Keratinocyte (primary cell): ENCODE measurements around the gene SS18L1. TPM values are rescaled to one million over a fixed set of nuclear protein-coding genes. Genes with fewer than 3 reads are reported as not detected.

ENCODE experiments used
- DNase-seq: peaks from one replicate; pipeline ENCODE4 v3.0.0-alpha.2; 2011; ENCODE audit warnings: low read depth, missing footprints, low spot score
- FAIRE-seq: peaks from 2 replicates; lab custom pipeline; 2011; peaks lifted over from hg19 to GRCh38; lab: Jason Lieb, UNC
- H2AFZ ChIP-seq: 2 replicates; pipeline ENCODE4 v1.6.0; 2012; ENCODE audit warnings: low read length, control low read depth, inconsistent platforms; ENCODE audit not compliant: control insufficient read depth
- H3K27ac ChIP-seq: 2 replicates; pipeline ENCODE4 v1.5.1; 2011; ENCODE audit warnings: low read length; ENCODE audit not compliant: control insufficient read depth, insufficient read depth
- H3K27me3 ChIP-seq: 3 replicates; pipeline ENCODE4 v1.6.0; 2011; ENCODE audit warnings: low read length; ENCODE audit not compliant: control insufficient read depth, insufficient read depth; ENCODE audit errors: extremely low read depth
- H3K36me3 ChIP-seq, 2 experiments: 2 replicates in 1 of 2; 3 replicates in 1 of 2; pipeline ENCODE4 v1.5.1; 2011; ENCODE audit warnings: low read length in 2 of 2, mild to moderate bottlenecking in 1 of 2; ENCODE audit not compliant: control insufficient read depth in 2 of 2, insufficient read depth in 2 of 2; ENCODE audit errors: extremely low read depth in 1 of 2
- H3K4me1 ChIP-seq: 3 replicates; pipeline ENCODE4 v1.5.1; 2011; ENCODE audit warnings: low read length; ENCODE audit not compliant: control insufficient read depth, insufficient read depth; ENCODE audit errors: extremely low read depth
- H3K4me2 ChIP-seq: 3 replicates; pipeline ENCODE4 v1.6.0; 2011; ENCODE audit warnings: low read depth, low read length; ENCODE audit not compliant: control insufficient read depth, insufficient read depth; ENCODE audit errors: extremely low read depth
- H3K4me3 ChIP-seq, 3 experiments: fragments of 200-600 bp in 1 of 3; sonication (generic) in 1 of 3; 2 replicates in 2 of 3; 3 replicates in 1 of 3; pipeline ENCODE4 v1.5.1; 2011 to 2016; ENCODE audit warnings: low read length in 3 of 3, mild to moderate bottlenecking in 3 of 3, control low read depth in 2 of 3, inconsistent platforms in 1 of 3, low read depth in 1 of 3, mixed read lengths in 1 of 3, mixed run types in 1 of 3, moderate library complexity in 1 of 3; ENCODE audit not compliant: control insufficient read depth in 2 of 3, insufficient read depth in 2 of 3; ENCODE audit errors: extremely low read depth in 1 of 3
- H3K79me2 ChIP-seq: 2 replicates; pipeline ENCODE4 v1.6.0; 2012; ENCODE audit warnings: low read length; ENCODE audit not compliant: control insufficient read depth, insufficient read depth
- H3K9ac ChIP-seq: 3 replicates; pipeline ENCODE4 v1.6.0; 2011; ENCODE audit warnings: low read length; ENCODE audit not compliant: control insufficient read depth, insufficient read depth; ENCODE audit errors: extremely low read depth
- H3K9me1 ChIP-seq: 3 replicates; pipeline ENCODE4 v1.6.0; 2011; ENCODE audit warnings: low read length; ENCODE audit not compliant: control insufficient read depth, insufficient read depth; ENCODE audit errors: extremely low read depth
- H3K9me3 ChIP-seq: 2 replicates; pipeline ENCODE4 v1.5.1; 2012; ENCODE audit warnings: low read depth, low read length; ENCODE audit not compliant: control insufficient read depth
- H4K20me1 ChIP-seq: 3 replicates; pipeline ENCODE4 v1.6.0; 2011; ENCODE audit warnings: low read length; ENCODE audit not compliant: control insufficient read depth, insufficient read depth; ENCODE audit errors: extremely low read depth
- CTCF ChIP-seq, 3 experiments: IDR thresholded peaks in 1 of 3; conservative IDR thresholded peaks in 1 of 3; optimal IDR thresholded peaks in 1 of 3; 2 replicates in 2 of 3; 3 replicates in 1 of 3; pipeline versions ENCODE3 to v1.5.1; 2011; ENCODE audit warnings: low read length in 3 of 3, mild to moderate bottlenecking in 3 of 3, moderate library complexity in 2 of 3, control low read depth in 1 of 3, inconsistent platforms in 1 of 3; ENCODE audit not compliant: insufficient read depth in 2 of 3; ENCODE audit errors: extremely low read depth in 1 of 3
- EZH2 ChIP-seq: IDR thresholded peaks from one replicate; pipeline ENCODE4 v1.6.1; 2012; ENCODE audit warnings: inconsistent platforms, mild to moderate bottlenecking, low read length, moderate library complexity
- dilution Hi-C: fragments of 300-500 bp; cut with MboI; formaldehyde crosslinking; loops from one replicate; pipeline ENCODE4 v1.7.0; 2020; ENCODE audit warnings: low sequenced_read_pairs; ENCODE audit not compliant: extremely low pct_ligation_motif_present
- polyA plus RNA-seq, 5 experiments: library from polyadenylated mRNA; depleted of rRNA in 3 of 5; stranded (reverse) in 3 of 5; stranded (forward) in 1 of 5; unstranded in 1 of 5; fragments of >200 nt; gene quantifications; 1 replicate in 1 of 5; 2 replicates in 3 of 5; 3 replicates in 1 of 5; pipeline versions ENCODE4 v1.2.1 to v1.2.3, GENCODE V29; 2011 to 2012; ENCODE audit warnings: missing spikeins in 2 of 5, low read depth in 1 of 5, low replicate concordance in 1 of 5

The SS18L1 gene
- polyA plus RNA-seq, 1 donor (not counting 4 experiments of a cell fraction or from before 2014, with no cell fraction given), result 9.4 TPM

- no peaks in the 10 kb centered on the region for H3K79me2 ChIP-seq
- DNase-seq (no peak), FAIRE-seq (no peak)
- H3K9ac ChIP-seq, result no peak overlapping the region
- dilution Hi-C loops, result no loop called here
- H3K36me3 ChIP-seq, result no peaks in the 10 kb centered on the region
- H3K4me3 ChIP-seq, result no peak overlapping the region
- peaks cover 18% of the 10 kb centered on the region for H3K9me3 ChIP-seq
- no peaks in the 10 kb centered on the region for H3K9me1 ChIP-seq
- no peak overlapping the region for H3K4me2 ChIP-seq
- no peaks in the 10 kb centered on the region for H3K27me3 ChIP-seq
- no peaks in the 10 kb centered on the region for H3K4me1 ChIP-seq
- TF ChIP-seq EZH2 (no peak), CTCF (optimal IDR thresholded peaks at IDR 0.05 in 1 of 3, IDR thresholded peaks at IDR 0.05 in 1 of 3, conservative IDR thresholded peaks at IDR 0.05 in 1 of 3; ENCODE audit: extremely low read depth in 1 of 3, insufficient read depth in 2 of 3, low read length in 3 of 3) (no peak)
- no peak overlapping the region for H3K27ac ChIP-seq
- no peak overlapping the region for H2AFZ ChIP-seq
- no peaks in the 10 kb centered on the region for H4K20me1 ChIP-seq
These were observed 38.7 kb upstream of the SS18L1 start for GRCh38 chr20:62104791-62105345.

GRCh38 chr20:62105592-62105991, 38.0 kb upstream of the SS18L1 start:
- FAIRE-seq (no peak), DNase-seq (no peak)
- Histone ChIP-seq H3K36me3 (no peaks in the 10 kb centered on the region), H3K27ac (no peak overlapping the region), H3K4me1 (no peaks in the 10 kb centered on the region), H3K27me3 (no peaks in the 10 kb centered on the region), H3K79me2 (no peaks in the 10 kb centered on the region), H3K9me3 (peaks cover 16% of the 10 kb centered on the region), H3K9ac (no peak overlapping the region), H3K9me1 (no peaks in the 10 kb centered on the region), H3K4me3 (no peak overlapping the region), H4K20me1 (no peaks in the 10 kb centered on the region), H3K4me2 (no peak overlapping the region), H2AFZ (no peak overlapping the region)
- dilution Hi-C loops, result no loop called here
- TF ChIP-seq EZH2 (no peak), CTCF (optimal IDR thresholded peaks at IDR 0.05 in 1 of 3, IDR thresholded peaks at IDR 0.05 in 1 of 3, conservative IDR thresholded peaks at IDR 0.05 in 1 of 3; ENCODE audit: extremely low read depth in 1 of 3, insufficient read depth in 2 of 3, low read length in 3 of 3) (no peak)
